Retina (tissue), 1 donor: Measurements from ENCODE around the gene CCSAP.
"Not testable (repeated sequence)": the region's sequence is repeated elsewhere in the genome, so short reads cannot be mapped to it uniquely, and the experiment has no call there.

ENCODE experiments used
- DNase-seq: peaks from one replicate; pipeline ENCODE4 v3.0.0-alpha.2; 2016

Gene CCSAP

GRCh38 chr1:229342656-229343569 is at the start of gene CCSAP:
CCSAP (minus strand) TSS chr1:229343047; CDS start chr1:229342465, 582 bp downstream.
- DNase-seq: peak; percentile 89

- DNase-seq: no peak
Observed at GRCh38 chr1:229390130-229390529, 47.3 kb upstream of the CCSAP start.

- DNase-seq: no peak
Observed at GRCh38 chr1:229388897-229389580, 46.2 kb upstream of the CCSAP start.

- no peak for DNase-seq
Observed at GRCh38 chr1:229385853-229386456, 43.1 kb upstream of the CCSAP start.

GRCh38 chr1:229384822-229385221 is 42.0 kb upstream of the CCSAP start:
- DNase-seq: no peak

GRCh38 chr1:229383961-229384360 is 41.1 kb upstream of the CCSAP start:
- no peak for DNase-seq

- DNase-seq: no peak
Observed at GRCh38 chr1:229383188-229383587, 40.3 kb upstream of the CCSAP start.

- peak; percentile 37 for DNase-seq
Observed at GRCh38 chr1:229381234-229381633, 38.4 kb upstream of the CCSAP start.

GRCh38 chr1:229380536-229381160 is 37.8 kb upstream of the CCSAP start:
- peak; percentile 21 for DNase-seq

GRCh38 chr1:229379846-229380245 is 37.0 kb upstream of the CCSAP start:
- DNase-seq: peak; percentile 23

- no peak for DNase-seq
Observed at GRCh38 chr1:229378586-229379367, 35.9 kb upstream of the CCSAP start.

GRCh38 chr1:229378035-229378434 is 35.2 kb upstream of the CCSAP start:
- not testable (repeated sequence) for DNase-seq

- no peak for DNase-seq
Observed at GRCh38 chr1:229377429-229377828, 34.6 kb upstream of the CCSAP start.

- no peak for DNase-seq
Observed at GRCh38 chr1:229376521-229376920, 33.7 kb upstream of the CCSAP start.

GRCh38 chr1:229374485-229374884 is 31.6 kb upstream of the CCSAP start:
- no peak for DNase-seq

- no peak for DNase-seq
Observed at GRCh38 chr1:229373395-229373794, 30.5 kb upstream of the CCSAP start.

- DNase-seq: no peak
Observed at GRCh38 chr1:229372251-229372650, 29.4 kb upstream of the CCSAP start.

GRCh38 chr1:229371624-229372023 is 28.8 kb upstream of the CCSAP start:
- DNase-seq: no peak

- no peak for DNase-seq
Observed at GRCh38 chr1:229370601-229371021, 27.8 kb upstream of the CCSAP start.

GRCh38 chr1:229368347-229368746 is 25.5 kb upstream of the CCSAP start:
- DNase-seq: no peak

GRCh38 chr1:229365569-229365968 is 22.7 kb upstream of the CCSAP start:
- no peak for DNase-seq
